WTC11 (cell line): ENCODE results near the gene OMA1. TPM values are rescaled to one million over a fixed set of nuclear protein-coding genes. Genes with fewer than 3 reads are reported as not detected.

Experiments used
- CBFB ChIP-seq: sonication (generic); formaldehyde crosslinking; IDR thresholded peaks from 2 replicates; pipeline ENCODE4 v1.8.1; 2022; ENCODE audit warnings: mild to moderate bottlenecking, low read depth, missing genetic modification reagents
- ESRRA ChIP-seq: sonication (generic); formaldehyde crosslinking; IDR thresholded peaks from 2 replicates; pipeline ENCODE4 v1.8.1; 2022; ENCODE audit warnings: mild to moderate bottlenecking, missing genetic modification reagents, borderline replicate concordance
- ETV6 ChIP-seq: sonication (generic); formaldehyde crosslinking; IDR thresholded peaks from 2 replicates; pipeline ENCODE4 v1.8.1; 2022; ENCODE audit warnings: mild to moderate bottlenecking, missing genetic modification reagents
- GABPB1 ChIP-seq: sonication (generic); formaldehyde crosslinking; IDR thresholded peaks from 2 replicates; pipeline ENCODE4 v1.8.1; 2023; ENCODE audit warnings: mild to moderate bottlenecking, missing genetic modification reagents
- GTF2I ChIP-seq: fragments of 250-450 bp; sonication (Bioruptor Pico); conservative IDR thresholded peaks from 2 replicates; pipeline ENCODE4 v1.4.0; 2021; ENCODE audit warnings: mild to moderate bottlenecking
- MYBL2 ChIP-seq: sonication (generic); formaldehyde crosslinking; IDR thresholded peaks from 2 replicates; pipeline ENCODE4 v1.8.1; 2023; ENCODE audit warnings: mild to moderate bottlenecking, moderate library complexity, missing genetic modification reagents
- NFE2L1 ChIP-seq: sonication (generic); formaldehyde crosslinking; IDR thresholded peaks from 2 replicates; pipeline ENCODE4 v1.8.1; 2023; ENCODE audit warnings: missing genetic modification reagents
- NFYB ChIP-seq: sonication (generic); formaldehyde crosslinking; conservative IDR thresholded peaks from 2 replicates; pipeline ENCODE4 v1.8.0; 2022; ENCODE audit warnings: low read depth, missing genetic modification reagents
- SMAD4 ChIP-seq: sonication (generic); formaldehyde crosslinking; IDR thresholded peaks from 2 replicates; pipeline ENCODE4 v1.8.0; 2022; ENCODE audit warnings: mild to moderate bottlenecking, missing genetic modification reagents
- SOX15 ChIP-seq: fragments of 250-450 bp; sonication (Bioruptor Pico); IDR thresholded peaks from 2 replicates; pipeline ENCODE4 v1.9.0; 2021; ENCODE audit warnings: mild to moderate bottlenecking
- total RNA-seq: library from RNA; stranded (reverse); gene quantifications from 3 replicates; pipeline ENCODE4 v1.2.3, GENCODE V29; 2021
- TF ChIP-seq, protein P1 (sequence below): fragments of 200-600 bp; IDR thresholded peaks from 2 replicates; pipeline ENCODE4 v1.8.0; 2022; ENCODE audit warnings: antibody characterized with exemption
- TF ChIP-seq, protein P2 (sequence below): sonication (generic); formaldehyde crosslinking; IDR thresholded peaks from 2 replicates; pipeline ENCODE4 v1.8.1; 2023; ENCODE audit warnings: mild to moderate bottlenecking, missing genetic modification reagents, borderline replicate concordance
- TF ChIP-seq, protein P3 (sequence below): sonication (generic); formaldehyde crosslinking; IDR thresholded peaks from 2 replicates; pipeline ENCODE4 v1.8.1; 2022; ENCODE audit warnings: low read depth, mild to moderate bottlenecking, moderate library complexity, missing genetic modification reagents, borderline replicate concordance
- TF ChIP-seq, protein P4 (sequence below): sonication (generic); formaldehyde crosslinking; conservative IDR thresholded peaks from 2 replicates; pipeline ENCODE4 v1.8.1; 2023; ENCODE audit warnings: mild to moderate bottlenecking, low read depth, missing genetic modification reagents, moderate library complexity
- TF ChIP-seq, protein P5 (sequence below): fragments of 250-450 bp; sonication (Bioruptor Pico); conservative IDR thresholded peaks from 2 replicates; pipeline ENCODE4 v1.9.0; 2021; ENCODE audit warnings: mild to moderate bottlenecking

The OMA1 gene
- total RNA-seq, 1 experiment from 2014 or later = 10.5 TPM

DNA sequence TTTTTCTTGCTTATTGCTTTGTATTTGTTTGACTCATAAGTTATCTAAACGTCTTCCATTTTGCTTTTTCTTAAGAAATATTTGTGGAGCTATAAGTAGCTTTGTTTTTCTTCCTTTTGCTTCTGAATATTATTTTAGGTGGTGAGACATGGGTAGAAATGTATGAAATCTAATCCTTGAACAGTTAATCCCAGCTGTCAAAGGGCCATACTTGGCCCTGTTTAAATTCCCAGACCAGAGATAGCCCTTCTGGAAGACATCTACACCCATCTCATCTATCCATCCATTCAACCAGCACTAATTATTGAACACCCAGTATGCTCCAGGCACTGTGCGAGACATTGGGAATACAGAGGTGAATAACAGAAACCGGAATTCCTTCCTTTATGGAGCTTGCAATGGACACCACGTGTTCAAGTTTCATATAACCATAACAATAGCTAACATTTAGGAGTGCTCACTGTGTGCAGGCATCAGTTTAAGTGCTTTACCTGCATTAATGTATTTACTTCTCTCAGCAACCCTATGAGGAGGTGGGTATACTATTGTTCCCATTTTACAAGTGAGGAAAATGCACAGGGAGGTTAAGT is 21.8 kb upstream of the OMA1 start (continued):
- TF ChIP-seq, protein P1, sequence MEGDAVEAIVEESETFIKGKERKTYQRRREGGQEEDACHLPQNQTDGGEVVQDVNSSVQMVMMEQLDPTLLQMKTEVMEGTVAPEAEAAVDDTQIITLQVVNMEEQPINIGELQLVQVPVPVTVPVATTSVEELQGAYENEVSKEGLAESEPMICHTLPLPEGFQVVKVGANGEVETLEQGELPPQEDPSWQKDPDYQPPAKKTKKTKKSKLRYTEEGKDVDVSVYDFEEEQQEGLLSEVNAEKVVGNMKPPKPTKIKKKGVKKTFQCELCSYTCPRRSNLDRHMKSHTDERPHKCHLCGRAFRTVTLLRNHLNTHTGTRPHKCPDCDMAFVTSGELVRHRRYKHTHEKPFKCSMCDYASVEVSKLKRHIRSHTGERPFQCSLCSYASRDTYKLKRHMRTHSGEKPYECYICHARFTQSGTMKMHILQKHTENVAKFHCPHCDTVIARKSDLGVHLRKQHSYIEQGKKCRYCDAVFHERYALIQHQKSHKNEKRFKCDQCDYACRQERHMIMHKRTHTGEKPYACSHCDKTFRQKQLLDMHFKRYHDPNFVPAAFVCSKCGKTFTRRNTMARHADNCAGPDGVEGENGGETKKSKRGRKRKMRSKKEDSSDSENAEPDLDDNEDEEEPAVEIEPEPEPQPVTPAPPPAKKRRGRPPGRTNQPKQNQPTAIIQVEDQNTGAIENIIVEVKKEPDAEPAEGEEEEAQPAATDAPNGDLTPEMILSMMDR = no peak
- no peak for TF ChIP-seq ETV6 (CRISPR knock-in tag)
- no peak for TF ChIP-seq GTF2I (CRISPR knock-in tag)
- TF ChIP-seq SOX15 (CRISPR knock-in tag) = no peak
- no peak for TF ChIP-seq SMAD4
- TF ChIP-seq, protein P2, sequence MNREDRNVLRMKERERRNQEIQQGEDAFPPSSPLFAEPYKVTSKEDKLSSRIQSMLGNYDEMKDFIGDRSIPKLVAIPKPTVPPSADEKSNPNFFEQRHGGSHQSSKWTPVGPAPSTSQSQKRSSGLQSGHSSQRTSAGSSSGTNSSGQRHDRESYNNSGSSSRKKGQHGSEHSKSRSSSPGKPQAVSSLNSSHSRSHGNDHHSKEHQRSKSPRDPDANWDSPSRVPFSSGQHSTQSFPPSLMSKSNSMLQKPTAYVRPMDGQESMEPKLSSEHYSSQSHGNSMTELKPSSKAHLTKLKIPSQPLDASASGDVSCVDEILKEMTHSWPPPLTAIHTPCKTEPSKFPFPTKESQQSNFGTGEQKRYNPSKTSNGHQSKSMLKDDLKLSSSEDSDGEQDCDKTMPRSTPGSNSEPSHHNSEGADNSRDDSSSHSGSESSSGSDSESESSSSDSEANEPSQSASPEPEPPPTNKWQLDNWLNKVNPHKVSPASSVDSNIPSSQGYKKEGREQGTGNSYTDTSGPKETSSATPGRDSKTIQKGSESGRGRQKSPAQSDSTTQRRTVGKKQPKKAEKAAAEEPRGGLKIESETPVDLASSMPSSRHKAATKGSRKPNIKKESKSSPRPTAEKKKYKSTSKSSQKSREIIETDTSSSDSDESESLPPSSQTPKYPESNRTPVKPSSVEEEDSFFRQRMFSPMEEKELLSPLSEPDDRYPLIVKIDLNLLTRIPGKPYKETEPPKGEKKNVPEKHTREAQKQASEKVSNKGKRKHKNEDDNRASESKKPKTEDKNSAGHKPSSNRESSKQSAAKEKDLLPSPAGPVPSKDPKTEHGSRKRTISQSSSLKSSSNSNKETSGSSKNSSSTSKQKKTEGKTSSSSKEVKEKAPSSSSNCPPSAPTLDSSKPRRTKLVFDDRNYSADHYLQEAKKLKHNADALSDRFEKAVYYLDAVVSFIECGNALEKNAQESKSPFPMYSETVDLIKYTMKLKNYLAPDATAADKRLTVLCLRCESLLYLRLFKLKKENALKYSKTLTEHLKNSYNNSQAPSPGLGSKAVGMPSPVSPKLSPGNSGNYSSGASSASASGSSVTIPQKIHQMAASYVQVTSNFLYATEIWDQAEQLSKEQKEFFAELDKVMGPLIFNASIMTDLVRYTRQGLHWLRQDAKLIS (CRISPR knock-in tag) = no peak
- TF ChIP-seq, protein P3, sequence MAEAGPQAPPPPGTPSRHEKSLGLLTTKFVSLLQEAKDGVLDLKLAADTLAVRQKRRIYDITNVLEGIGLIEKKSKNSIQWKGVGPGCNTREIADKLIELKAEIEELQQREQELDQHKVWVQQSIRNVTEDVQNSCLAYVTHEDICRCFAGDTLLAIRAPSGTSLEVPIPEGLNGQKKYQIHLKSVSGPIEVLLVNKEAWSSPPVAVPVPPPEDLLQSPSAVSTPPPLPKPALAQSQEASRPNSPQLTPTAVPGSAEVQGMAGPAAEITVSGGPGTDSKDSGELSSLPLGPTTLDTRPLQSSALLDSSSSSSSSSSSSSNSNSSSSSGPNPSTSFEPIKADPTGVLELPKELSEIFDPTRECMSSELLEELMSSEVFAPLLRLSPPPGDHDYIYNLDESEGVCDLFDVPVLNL = no peak
- no peak for TF ChIP-seq MYBL2 (CRISPR knock-in tag)
- TF ChIP-seq, protein P4, sequence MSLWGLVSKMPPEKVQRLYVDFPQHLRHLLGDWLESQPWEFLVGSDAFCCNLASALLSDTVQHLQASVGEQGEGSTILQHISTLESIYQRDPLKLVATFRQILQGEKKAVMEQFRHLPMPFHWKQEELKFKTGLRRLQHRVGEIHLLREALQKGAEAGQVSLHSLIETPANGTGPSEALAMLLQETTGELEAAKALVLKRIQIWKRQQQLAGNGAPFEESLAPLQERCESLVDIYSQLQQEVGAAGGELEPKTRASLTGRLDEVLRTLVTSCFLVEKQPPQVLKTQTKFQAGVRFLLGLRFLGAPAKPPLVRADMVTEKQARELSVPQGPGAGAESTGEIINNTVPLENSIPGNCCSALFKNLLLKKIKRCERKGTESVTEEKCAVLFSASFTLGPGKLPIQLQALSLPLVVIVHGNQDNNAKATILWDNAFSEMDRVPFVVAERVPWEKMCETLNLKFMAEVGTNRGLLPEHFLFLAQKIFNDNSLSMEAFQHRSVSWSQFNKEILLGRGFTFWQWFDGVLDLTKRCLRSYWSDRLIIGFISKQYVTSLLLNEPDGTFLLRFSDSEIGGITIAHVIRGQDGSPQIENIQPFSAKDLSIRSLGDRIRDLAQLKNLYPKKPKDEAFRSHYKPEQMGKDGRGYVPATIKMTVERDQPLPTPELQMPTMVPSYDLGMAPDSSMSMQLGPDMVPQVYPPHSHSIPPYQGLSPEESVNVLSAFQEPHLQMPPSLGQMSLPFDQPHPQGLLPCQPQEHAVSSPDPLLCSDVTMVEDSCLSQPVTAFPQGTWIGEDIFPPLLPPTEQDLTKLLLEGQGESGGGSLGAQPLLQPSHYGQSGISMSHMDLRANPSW (CRISPR knock-in tag) = no peak
- TF ChIP-seq, protein P5, sequence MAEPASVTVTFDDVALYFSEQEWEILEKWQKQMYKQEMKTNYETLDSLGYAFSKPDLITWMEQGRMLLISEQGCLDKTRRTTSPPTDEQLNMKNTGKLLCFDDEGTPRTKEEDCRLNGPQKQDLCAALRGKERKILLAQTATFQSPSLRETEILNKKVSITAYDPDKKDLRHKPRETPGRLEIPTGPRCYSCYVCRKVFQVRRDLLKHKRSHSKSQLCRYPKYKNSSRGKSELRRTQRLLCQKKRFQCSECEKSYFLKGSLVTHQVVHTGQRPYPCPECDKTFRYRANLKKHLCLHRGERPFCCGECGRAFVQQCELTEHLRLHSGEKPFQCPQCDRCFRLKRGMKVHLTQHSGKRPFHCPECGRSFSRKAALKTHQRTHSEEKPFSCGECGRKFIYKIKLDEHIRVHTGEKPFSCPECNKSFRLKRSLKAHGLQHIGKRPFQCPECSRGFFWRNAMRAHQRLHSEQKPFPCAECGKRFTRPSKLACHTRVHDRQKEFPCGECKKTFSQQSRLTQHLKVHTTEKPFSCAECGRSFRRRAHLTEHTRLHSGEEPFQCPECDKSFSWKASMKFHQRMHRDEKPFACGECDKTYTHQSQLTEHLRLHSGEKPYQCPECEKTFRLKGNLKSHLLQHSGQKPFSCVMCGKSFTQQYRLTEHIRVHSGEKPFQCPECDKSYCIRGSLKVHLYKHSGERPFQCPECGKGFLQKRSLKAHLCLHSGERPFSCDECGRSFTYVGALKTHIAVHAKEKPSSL (CRISPR knock-in tag) = no peak
- no peak for TF ChIP-seq NFE2L1 (CRISPR knock-in tag)
- TF ChIP-seq NFYB (CRISPR knock-in tag) = no peak
- TF ChIP-seq CBFB (CRISPR knock-in tag) = no peak
- no peak for TF ChIP-seq ESRRA (CRISPR knock-in tag)
- no peak for TF ChIP-seq GABPB1 (CRISPR knock-in tag)
- TF ChIP-seq, all 79 proteins: peak for 0
